Hematopoietic multipotent progenitor cell (in vitro differentiated cells): ENCODE results near the gene RBM43. TPM values are rescaled to one million over a fixed set of nuclear protein-coding genes. Genes with fewer than 3 reads are reported as not detected.

Experiments
- DNase-seq, 3 donors: peaks; one replicate each; pipeline ENCODE4 v3.0.0-alpha.2; 2011 to 2015; ENCODE audit warnings: low read depth in 2 of 3, low spot score in 2 of 3
- total RNA-seq: library from RNA; depleted of rRNA; stranded (reverse); fragments of >200 nt; gene quantifications from one replicate; pipeline ENCODE4 v1.2.3, GENCODE V29; 2012

RBM43 gene
- total RNA-seq, 1 donor: 5.7 TPM

- no peak for DNase-seq
These were observed 31.0 kb downstream of the RBM43 start for GRCh38 chr2:151230627-151231140.

GRCh38 chr2:151228847-151229512 lies 32.7 kb downstream of the RBM43 start:
- DNase-seq: no peak

DNA sequence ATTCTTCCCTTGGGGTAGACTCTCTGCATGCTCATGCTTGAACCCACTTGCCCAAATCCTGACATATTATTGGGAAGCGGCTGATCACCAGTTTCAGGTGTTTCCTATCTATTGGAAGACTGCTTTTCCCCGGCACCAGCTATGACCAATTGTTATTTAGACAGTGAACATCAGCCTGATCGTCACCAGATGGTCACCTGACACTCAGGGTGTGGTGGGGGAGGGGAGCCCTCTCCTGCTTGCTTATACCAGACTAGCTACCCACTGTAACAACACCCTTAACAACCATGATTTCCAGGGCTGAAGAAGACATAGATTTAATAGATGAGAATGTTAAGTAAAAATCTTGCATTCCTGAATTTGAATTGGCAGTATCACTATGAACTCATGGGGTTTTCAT lies 44.3 kb downstream of the RBM43 start:
- no peak for DNase-seq

DNA sequence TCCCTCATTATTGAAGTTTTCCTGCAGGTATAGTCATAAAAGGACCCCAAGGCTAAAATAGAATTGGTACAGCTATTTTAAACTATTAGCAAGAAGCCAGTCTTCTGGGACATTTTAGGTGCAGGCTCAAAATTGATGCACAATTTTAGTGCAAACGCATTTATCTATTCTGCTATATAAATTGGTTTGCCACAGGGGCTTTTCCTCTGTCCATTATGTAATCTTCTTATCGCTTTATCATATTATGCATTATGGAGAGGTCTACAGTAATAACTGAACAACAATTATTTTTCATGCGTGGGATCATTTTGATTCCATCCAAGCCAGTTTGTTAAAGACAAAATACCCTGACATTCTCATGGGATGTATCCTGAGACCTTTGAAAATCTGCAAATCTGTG lies 54.6 kb downstream of the RBM43 start:
- no peak for DNase-seq

- DNase-seq: no peak
These were observed 55.2 kb downstream of the RBM43 start for GRCh38 chr2:151206446-151206968.

- no peak for DNase-seq
These were observed 56.1 kb downstream of the RBM43 start for GRCh38 chr2:151205571-151205970.

- DNase-seq: no peak
These were observed 56.9 kb downstream of the RBM43 start for GRCh38 chr2:151204756-151205155.

DNA sequence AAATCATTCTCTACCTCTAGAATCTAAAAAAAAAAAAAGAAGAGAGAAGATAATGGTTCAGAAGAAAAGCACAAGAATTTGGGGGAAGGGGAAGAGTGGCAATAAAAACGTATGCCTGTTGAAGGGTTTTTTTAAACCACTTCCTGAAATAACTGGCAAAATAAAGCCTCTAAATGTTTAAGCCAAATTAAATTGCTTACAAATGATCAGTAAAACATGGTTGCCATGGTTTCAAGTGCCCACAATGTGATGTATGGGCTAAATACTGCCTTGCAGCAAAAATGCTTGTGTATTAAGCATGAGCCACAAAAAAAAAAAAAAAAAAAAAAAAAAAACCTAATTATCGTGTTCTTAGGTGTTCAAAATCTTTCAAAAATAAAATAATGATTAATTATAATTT lies 60.8 kb downstream of the RBM43 start:
- DNase-seq: peak in 2 of 3 donors; percentile 39 to 74

GRCh38 chr2:151200277-151200676 lies 61.4 kb downstream of the RBM43 start:
- no peak for DNase-seq

DNA sequence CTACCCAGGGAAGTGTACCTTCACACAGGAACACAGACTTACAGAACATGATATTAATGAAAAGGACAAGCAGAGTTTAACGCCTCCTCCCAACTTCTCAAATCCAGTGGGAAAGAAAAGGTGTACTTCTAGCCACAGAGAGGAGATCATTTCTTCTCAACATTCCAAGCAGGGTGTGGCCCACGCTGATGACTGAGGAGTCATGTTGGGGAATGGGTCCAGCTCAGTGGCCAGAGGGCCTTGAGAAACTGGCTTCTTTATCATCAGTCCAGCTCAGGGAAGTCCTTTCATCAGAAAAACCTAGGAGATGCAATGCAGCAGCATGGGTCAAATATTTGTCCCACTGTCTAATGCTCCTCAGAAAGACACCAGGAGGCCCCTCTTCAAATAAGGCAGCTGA lies 63.0 kb downstream of the RBM43 start:
- no peak for DNase-seq

Other genes with a start within 250 kb of the RBM43 start
- gene NMI, start 27.8 kb upstream of the RBM43 start, total RNA-seq: 39.0 TPM
- gene TNFAIP6, start 95.7 kb upstream of the RBM43 start, total RNA-seq: 0.27 TPM
- gene RIF1, start 148.0 kb upstream of the RBM43 start, total RNA-seq: 25.9 TPM